HepG2 (cell line): Measurements from ENCODE around the gene SERHL2. TPM values are rescaled to one million over a fixed set of nuclear protein-coding genes. Genes with fewer than 3 reads are reported as not detected.
A peak's percentile ranks its signal among the peaks of the same experiment; 100 is the strongest.

Experiments
- AKNA ChIP-seq: sonication (generic); formaldehyde crosslinking; IDR thresholded peaks from 2 replicates; pipeline ENCODE4 v1.4.0; 2020; ENCODE audit warnings: missing genetic modification reagents, borderline replicate concordance
- ARID3A ChIP-seq: IDR thresholded peaks from 2 replicates; pipeline ENCODE4 v1.6.1; 2012; ENCODE audit warnings: low read depth, low read length, improper control_type of control experiment
- E2F5 ChIP-seq: sonication (generic); formaldehyde crosslinking; conservative IDR thresholded peaks from 2 replicates; pipeline ENCODE4 v1.4.0; 2020; ENCODE audit warnings: missing genetic modification reagents
- FOXK1 ChIP-seq: sonication (generic); formaldehyde crosslinking; IDR thresholded peaks from 2 replicates; pipeline ENCODE4 v1.4.0; 2020; ENCODE audit warnings: low read depth, missing genetic modification reagents, borderline replicate concordance
- HOXA3 ChIP-seq: sonication (generic); formaldehyde crosslinking; IDR thresholded peaks from 2 replicates; pipeline ENCODE4 v1.5.0; 2020; ENCODE audit warnings: missing genetic modification reagents
- JDP2 ChIP-seq: sonication (generic); formaldehyde crosslinking; IDR thresholded peaks from 2 replicates; pipeline ENCODE4 v1.8.1; 2022; ENCODE audit warnings: missing genetic modification reagents, borderline replicate concordance
- KLF15 ChIP-seq: sonication (generic); formaldehyde crosslinking; IDR thresholded peaks from 2 replicates; pipeline ENCODE4 v1.8.1; 2023; ENCODE audit warnings: borderline replicate concordance, mild to moderate bottlenecking, inconsistent platforms, missing genetic modification reagents, mixed read lengths
- NFYB ChIP-seq: sonication (generic); formaldehyde crosslinking; IDR thresholded peaks from 2 replicates; pipeline ENCODE4 v1.4.0; 2020; ENCODE audit warnings: missing genetic modification reagents
- POLR2AphosphoS5 ChIP-seq: IDR thresholded peaks from 2 replicates; pipeline ENCODE4 v1.6.1; 2012; ENCODE audit warnings: low read depth, low read length
- PRDM10 ChIP-seq: sonication (generic); formaldehyde crosslinking; IDR thresholded peaks from 2 replicates; pipeline ENCODE4 v1.4.0; 2020; ENCODE audit warnings: low read depth, missing genetic modification reagents
- SMARCC2 ChIP-seq: fragments of 450-650 bp; IDR thresholded peaks from 2 replicates; pipeline ENCODE4 v1.6.1; 2017; ENCODE audit warnings: antibody characterized with exemption, mild to moderate bottlenecking
- ZBTB37 ChIP-seq: sonication (generic); formaldehyde crosslinking; IDR thresholded peaks from 2 replicates; pipeline ENCODE4 v1.4.0; 2020; ENCODE audit warnings: mild to moderate bottlenecking, missing genetic modification reagents
- ZNF329 ChIP-seq: sonication (generic); formaldehyde crosslinking; IDR thresholded peaks from 2 replicates; pipeline ENCODE4 v1.9.0; 2021; ENCODE audit warnings: low read depth, mild to moderate bottlenecking, missing genetic modification reagents
- ZNF510 ChIP-seq: sonication (generic); formaldehyde crosslinking; IDR thresholded peaks from 2 replicates; pipeline ENCODE4 v1.4.0; 2020; ENCODE audit warnings: low read depth, mild to moderate bottlenecking, missing genetic modification reagents
- ZNF562 ChIP-seq: sonication (generic); formaldehyde crosslinking; IDR thresholded peaks from 2 replicates; pipeline ENCODE4 v1.8.0; 2022; ENCODE audit warnings: missing genetic modification reagents, borderline replicate concordance
- ZNF746 ChIP-seq: sonication (generic); formaldehyde crosslinking; IDR thresholded peaks from 2 replicates; pipeline ENCODE4 v1.8.0; 2022; ENCODE audit warnings: mild to moderate bottlenecking, missing genetic modification reagents
- ZSCAN31 ChIP-seq: sonication (generic); formaldehyde crosslinking; IDR thresholded peaks from 2 replicates; pipeline ENCODE4 v1.5.0; 2020; ENCODE audit warnings: low read depth, mild to moderate bottlenecking, missing genetic modification reagents
- polyA plus RNA-seq, 8 experiments: library from polyadenylated mRNA; depleted of rRNA in 3 of 8; stranded (reverse) in 7 of 8; unstranded in 1 of 8; fragments of >200 nt; fragmentation: Illumina TruSeq in 4 of 8; extraction: Trizol in 4 of 8; gene quantifications; 2 replicates each; pipeline versions ENCODE4 v1.2.1 to v1.2.3, GENCODE V29; 2011 to 2016; ENCODE audit warnings: low read depth in 4 of 8, missing spikeins in 1 of 8, mixed read lengths in 1 of 8; ENCODE audit not compliant: insufficient read depth in 1 of 8
- total RNA-seq, 5 experiments: library from RNA; depleted of rRNA; stranded (reverse); fragments of >200 nt; fragmentation: Illumina TruSeq; extraction: Trizol; gene quantifications; 2 replicates each; pipeline ENCODE4 v1.2.3, GENCODE V29; 2016; ENCODE audit warnings: low read depth in 1 of 5

Gene SERHL2
- total and polyA plus RNA-seq, 2 of the 13 experiments (the other 11 are each of a cell fraction or from before 2014, with no cell fraction given), result 1.0 to 1.8 TPM

- TF ChIP-seq AKNA (CRISPR knock-in tag), result no peak
- TF ChIP-seq FOXK1 (CRISPR knock-in tag), result no peak
- no peak for TF ChIP-seq JDP2 (CRISPR knock-in tag)
- TF ChIP-seq ARID3A, result 0 out of 2 replicates have a peak, but pooled peaks have one; percentile 40
- TF ChIP-seq PRDM10 (CRISPR knock-in tag), result peak; percentile 11; the same call in 1 of the 2 replicates
- no peak for TF ChIP-seq ZNF562 (CRISPR knock-in tag)
- peak; percentile 27; the same call in 1 of the 2 replicates for TF ChIP-seq HOXA3 (CRISPR knock-in tag)
- no peak for TF ChIP-seq KLF15
- TF ChIP-seq NFYB, result no peak
- TF ChIP-seq ZNF329 (CRISPR knock-in tag), result no peak
- no peak for TF ChIP-seq ZNF510
- TF ChIP-seq ZNF746 (CRISPR knock-in tag), result no peak
- TF ChIP-seq POLR2AphosphoS5, result no peak
- peak; percentile 86; the same call in 1 of the 2 replicates for TF ChIP-seq ZBTB37 (CRISPR knock-in tag)
- TF ChIP-seq ZSCAN31, result no peak
- no peak for TF ChIP-seq SMARCC2
- TF ChIP-seq E2F5 (CRISPR knock-in tag), result no peak
Observed at GRCh38 chr22:42601879-42602465, 48.2 kb downstream of the SERHL2 start (continued).
